CD14-positive monocyte (primary cell): Measurements from ENCODE around the gene MIPOL1. TPM values are rescaled to one million over a fixed set of nuclear protein-coding genes. Genes with fewer than 3 reads are reported as not detected.

Experiments used
- DNase-seq, 3 donors: peaks; one replicate each; pipeline ENCODE4 v3.0.0-alpha.2; 2011 to 2022
- H2AFZ ChIP-seq: 2 replicates; pipeline ENCODE4 v1.6.0; 2012; ENCODE audit warnings: mild to moderate bottlenecking, low read depth, low read length, inconsistent platforms; ENCODE audit not compliant: insufficient read depth, poor library complexity, severe bottlenecking
- H3K27ac ChIP-seq, 2 donors: 1 replicate in 1 of 2; 2 replicates in 1 of 2; pipeline ENCODE4 v1.5.1; 2012 to 2013; ENCODE audit warnings: low read length in 2 of 2, control low read depth in 1 of 2, inconsistent platforms in 1 of 2, low read depth in 1 of 2, mild to moderate bottlenecking in 1 of 2
- H3K27me3 ChIP-seq, 2 donors: one replicate each; pipeline versions ENCODE4 v1.6.0 to v1.6.1; 2011 to 2013; ENCODE audit warnings: low read length in 2 of 2; ENCODE audit not compliant: control insufficient read depth in 2 of 2, insufficient read depth in 2 of 2
- H3K36me3 ChIP-seq, 2 donors: replicated peaks in 1 of 2; 1 replicate in 1 of 2; 2 replicates in 1 of 2; pipeline versions ENCODE4 v1.5.1 to v1.6.1; 2012 to 2013; ENCODE audit warnings: low read length in 2 of 2, control low read depth in 1 of 2, inconsistent platforms in 1 of 2, mild to moderate bottlenecking in 1 of 2; ENCODE audit not compliant: insufficient read depth in 2 of 2, control insufficient read depth in 1 of 2
- H3K4me1 ChIP-seq, 2 donors: 1 replicate in 1 of 2; 2 replicates in 1 of 2; pipeline versions ENCODE4 v1.5.1 to v1.6.1; 2012 to 2013; ENCODE audit warnings: low read length in 2 of 2, control low read depth in 1 of 2, inconsistent platforms in 1 of 2, mild to moderate bottlenecking in 1 of 2, moderate library complexity in 1 of 2; ENCODE audit not compliant: insufficient read depth in 2 of 2, control insufficient read depth in 1 of 2
- H3K4me2 ChIP-seq: replicated peaks from 2 replicates; pipeline ENCODE3; 2012; ENCODE audit warnings: low read length, moderate library complexity, mild to moderate bottlenecking; ENCODE audit not compliant: poor library complexity, severe bottlenecking; ENCODE audit errors: extremely low read depth
- H3K4me3 ChIP-seq, 3 experiments: fragments of 200-600 bp in 1 of 3; sonication (generic) in 1 of 3; replicated peaks in 1 of 3; 1 replicate in 2 of 3; 2 replicates in 1 of 3; pipeline ENCODE4 v1.5.1; 2011 to 2013; ENCODE audit warnings: low read length in 3 of 3, mild to moderate bottlenecking in 3 of 3, control low read depth in 2 of 3, low read depth in 2 of 3, inconsistent platforms in 1 of 3, moderate library complexity in 1 of 3
- H3K79me2 ChIP-seq: 2 replicates; pipeline ENCODE4 v1.6.0; 2012; ENCODE audit warnings: mild to moderate bottlenecking, control low read depth, inconsistent platforms, low read length, moderate library complexity; ENCODE audit not compliant: insufficient read depth
- H3K9ac ChIP-seq: 2 replicates; pipeline ENCODE4 v1.6.0; 2017; ENCODE audit warnings: low read length, mild to moderate bottlenecking; ENCODE audit not compliant: insufficient read depth, poor library complexity, severe bottlenecking
- H3K9me3 ChIP-seq, 2 donors: replicated peaks in 1 of 2; 1 replicate in 1 of 2; 2 replicates in 1 of 2; pipeline versions ENCODE4 v1.5.1 to v1.6.1; 2012 to 2013; ENCODE audit warnings: low read length in 2 of 2, control low read depth in 1 of 2; ENCODE audit not compliant: control insufficient read depth in 1 of 2, insufficient read depth in 1 of 2
- H4K20me1 ChIP-seq: 2 replicates; pipeline ENCODE4 v1.6.0; 2012; ENCODE audit warnings: mild to moderate bottlenecking, low read length, control low read depth, moderate library complexity; ENCODE audit not compliant: insufficient read depth
- H3K27ac Mint-ChIP-seq, 7 donors: one replicate each; pipeline ENCODE4 v1.8.0; 2020; ENCODE audit warnings: mild to moderate bottlenecking in 7 of 7, mixed read lengths in 7 of 7, moderate library complexity in 6 of 7, inconsistent platforms in 2 of 7
- H3K27me3 Mint-ChIP-seq, 3 donors: one replicate each; pipeline ENCODE4 v1.8.0; 2021 to 2022; ENCODE audit warnings: low read depth in 3 of 3, mild to moderate bottlenecking in 3 of 3, mixed read lengths in 3 of 3, moderate library complexity in 3 of 3, inconsistent platforms in 1 of 3
- H3K36me3 Mint-ChIP-seq, 2 donors: one replicate each; pipeline ENCODE4 v1.8.0; 2020; ENCODE audit warnings: mixed read lengths in 2 of 2, inconsistent platforms in 1 of 2, mild to moderate bottlenecking in 1 of 2
- H3K4me1 Mint-ChIP-seq: one replicate; pipeline ENCODE4 v1.8.0; 2020; ENCODE audit warnings: mild to moderate bottlenecking, mixed read lengths
- H3K4me3 Mint-ChIP-seq, 2 donors: one replicate each; pipeline ENCODE4 v1.8.0; 2020; ENCODE audit warnings: mild to moderate bottlenecking in 2 of 2, mixed read lengths in 2 of 2, moderate library complexity in 1 of 2
- H3K9me3 Mint-ChIP-seq, 7 donors: one replicate each; pipeline ENCODE4 v1.8.0; 2020 to 2022; ENCODE audit warnings: mixed read lengths in 7 of 7, mild to moderate bottlenecking in 6 of 7, moderate library complexity in 6 of 7, inconsistent platforms in 2 of 7
- WGBS: methylation state at CpG from one replicate; pipeline ENCODE4 v1.1.5; 2013; ENCODE audit warnings: missing lambda C conversion rate; ENCODE audit not compliant: insufficient coverage; 5-methylcytosine and 5-hydroxymethylcytosine counted together
- intact Hi-C, 2 donors: fragments of 100-400 bp; cut with micrococcal nuclease; formaldehyde crosslinking; loops; one replicate each; pipeline versions ENCODE4 v1.15.0 to v1.15.1; 2023
- polyA plus RNA-seq, 3 donors: library from polyadenylated mRNA; depleted of rRNA in 1 of 3; unstranded in 2 of 3; stranded (reverse) in 1 of 3; fragments of 300-500 nt in 2 of 3; fragments of >200 nt in 1 of 3; fragmentation: Illumina TruSeq in 2 of 3; gene quantifications; 1 replicate in 2 of 3; 2 replicates in 1 of 3; pipeline ENCODE4 v1.2.3, GENCODE V29; 2012 to 2021
- TF ChIP-seq, protein P1 (sequence below): fragments of 200-600 bp; IDR thresholded peaks from one replicate; pipeline ENCODE4 v1.8.0; 2022; ENCODE audit warnings: antibody characterized with exemption, mild to moderate bottlenecking

The MIPOL1 gene
- polyA plus RNA-seq, 3 donors = not detected

DNA sequence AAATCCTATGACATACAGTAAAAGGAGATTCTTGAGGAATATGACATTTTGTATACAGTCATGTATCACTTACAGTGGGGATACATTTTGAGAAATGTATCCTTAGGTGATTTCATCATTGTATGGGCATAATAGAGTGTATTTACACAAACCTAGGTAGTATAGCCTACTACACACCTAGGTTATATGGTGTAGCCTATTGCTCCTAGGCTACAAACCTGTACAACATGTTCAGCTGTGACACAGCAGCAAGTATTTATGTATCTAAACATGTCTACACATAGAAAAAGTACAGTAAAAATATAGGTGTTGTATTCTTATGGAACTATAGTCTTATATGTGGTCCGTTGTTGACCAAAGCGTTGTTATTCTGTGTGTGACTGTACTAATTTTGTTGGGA, 218.5 kb downstream of the MIPOL1 start:
- Histone ChIP-seq H2AFZ (no peak overlapping the region), H4K20me1 (no peaks in the 10 kb centered on the region), H3K4me1 (no peaks in the 10 kb centered on the region), H3K9ac (no peak overlapping the region), H3K27me3 (no peaks in the 10 kb centered on the region), H3K27ac (no peak overlapping the region), H3K4me3 (no peak overlapping the region), H3K36me3 (no peaks in the 10 kb centered on the region), H3K4me2 (no peak overlapping the region), H3K79me2 (no peaks in the 10 kb centered on the region), H3K9me3 (no peaks in the 10 kb centered on the region)
- Mint-ChIP-seq H3K27me3 (no peaks in the 10 kb centered on the region), H3K27ac (no peak overlapping the region), H3K4me3 (no peak overlapping the region), H3K4me1 (no peaks in the 10 kb centered on the region), H3K9me3 (peaks cover 0 to 4% (median 2%) of the 10 kb centered on the region in 7 donors), H3K36me3 (no peaks in the 10 kb centered on the region)
- TF ChIP-seq, protein P1, sequence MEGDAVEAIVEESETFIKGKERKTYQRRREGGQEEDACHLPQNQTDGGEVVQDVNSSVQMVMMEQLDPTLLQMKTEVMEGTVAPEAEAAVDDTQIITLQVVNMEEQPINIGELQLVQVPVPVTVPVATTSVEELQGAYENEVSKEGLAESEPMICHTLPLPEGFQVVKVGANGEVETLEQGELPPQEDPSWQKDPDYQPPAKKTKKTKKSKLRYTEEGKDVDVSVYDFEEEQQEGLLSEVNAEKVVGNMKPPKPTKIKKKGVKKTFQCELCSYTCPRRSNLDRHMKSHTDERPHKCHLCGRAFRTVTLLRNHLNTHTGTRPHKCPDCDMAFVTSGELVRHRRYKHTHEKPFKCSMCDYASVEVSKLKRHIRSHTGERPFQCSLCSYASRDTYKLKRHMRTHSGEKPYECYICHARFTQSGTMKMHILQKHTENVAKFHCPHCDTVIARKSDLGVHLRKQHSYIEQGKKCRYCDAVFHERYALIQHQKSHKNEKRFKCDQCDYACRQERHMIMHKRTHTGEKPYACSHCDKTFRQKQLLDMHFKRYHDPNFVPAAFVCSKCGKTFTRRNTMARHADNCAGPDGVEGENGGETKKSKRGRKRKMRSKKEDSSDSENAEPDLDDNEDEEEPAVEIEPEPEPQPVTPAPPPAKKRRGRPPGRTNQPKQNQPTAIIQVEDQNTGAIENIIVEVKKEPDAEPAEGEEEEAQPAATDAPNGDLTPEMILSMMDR = no peak
- intact Hi-C loops = no loop called here
- no CpG with 5 or more reads among the region's 2 CpGs for WGBS
- DNase-seq = no peak

DNA sequence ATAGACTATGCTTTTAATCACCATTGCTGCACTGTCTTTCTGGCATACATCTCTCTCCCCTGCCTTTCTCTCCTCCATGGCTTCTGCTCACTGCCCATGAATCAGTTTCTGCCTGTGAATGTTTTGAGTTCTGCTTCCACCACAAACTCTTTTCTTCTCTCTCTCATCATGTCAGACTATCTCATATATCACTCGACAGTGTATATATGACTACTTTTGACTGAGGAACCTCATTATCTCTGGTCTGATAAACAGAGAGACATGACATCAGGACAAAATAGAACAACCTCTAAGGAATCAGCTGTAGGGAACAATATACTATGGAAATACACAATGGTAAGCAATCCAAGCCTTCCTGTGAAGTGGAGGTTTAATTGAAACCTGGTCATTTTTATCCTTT, 219.4 kb downstream of the MIPOL1 start:
- TF ChIP-seq, protein P1 = no peak
- WGBS = no CpG with 5 or more reads among the region's 1 CpG

More for the DNA sequence above, 219.4 kb downstream of the MIPOL1 start:
- no peaks in the 10 kb centered on the region for H3K36me3 ChIP-seq
- intact Hi-C loops = no loop called here
- Mint-ChIP-seq H3K27ac (no peak overlapping the region), H3K9me3 (peaks cover 0 to 4% (median 2%) of the 10 kb centered on the region in 7 donors), H3K4me3 (no peak overlapping the region), H3K36me3 (no peaks in the 10 kb centered on the region), H3K4me1 (no peaks in the 10 kb centered on the region), H3K27me3 (no peaks in the 10 kb centered on the region)
- H3K4me3 ChIP-seq = no peak overlapping the region
- H3K4me2 ChIP-seq = no peak overlapping the region
- DNase-seq = no peak
- H3K4me1 ChIP-seq = no peaks in the 10 kb centered on the region
- no peaks in the 10 kb centered on the region for H3K9me3 ChIP-seq
- no peaks in the 10 kb centered on the region for H3K27me3 ChIP-seq
- H3K27ac ChIP-seq = no peak overlapping the region
- H2AFZ ChIP-seq = no peak overlapping the region
- H3K79me2 ChIP-seq = no peaks in the 10 kb centered on the region
- H4K20me1 ChIP-seq = no peaks in the 10 kb centered on the region
- H3K9ac ChIP-seq = no peak overlapping the region
